HepG2 (cell line): Measurements from ENCODE around the gene GABBR2. TPM values are rescaled to one million over a fixed set of nuclear protein-coding genes. Genes with fewer than 3 reads are reported as not detected.

Experiments used
- ATAC-seq: fragments of 200-7000 bp; cut with Tn5 transposase; 3 replicates; pipeline ENCODE4 v1.9.1; 2020; ENCODE audit warnings: mild to moderate bottlenecking, moderate library complexity
- BruUV-seq: library from RNA; stranded (reverse); fragments of 400-500 nt; replicated peaks from 2 replicates; lab custom pipeline; 2021; lab: Mats Ljungman, UMichigan
- CTCF ChIA-PET: fragments of 300-600 bp; formaldehyde crosslinking; extraction: SDS; loops from one replicate; lab custom pipeline; 2021; ENCODE audit warnings: low total read pairs, inconsistent platforms, low intra/inter-chr PET ratio; lab: Yijun Ruan, JAX
- POLR2A ChIA-PET: fragments of 350-600 bp; sonication (Branson Sonifier 250); formaldehyde crosslinking; loops from one replicate; lab custom pipeline; 2020; ENCODE audit warnings: antibody characterized with exemption, inconsistent platforms; lab: Yijun Ruan, JAX
- DNase-seq: peaks from one replicate; pipeline ENCODE4 v3.0.0-alpha.2; 2015; ENCODE audit warnings: low spot score
- FAIRE-seq: peaks from 3 replicates; lab custom pipeline; 2011; peaks lifted over from hg19 to GRCh38; lab: Jason Lieb, UNC
- H2AFZ ChIP-seq: one replicate; pipeline ENCODE4 v1.6.1; 2011; ENCODE audit warnings: low read length, inconsistent platforms
- H3K27ac ChIP-seq: fragments of 300-600 bp; 3 replicates; pipeline ENCODE4 v1.8.0; 2011; ENCODE audit warnings: mixed run types, mild to moderate bottlenecking, mixed read lengths, low read length, inconsistent platforms; ENCODE audit not compliant: insufficient read depth; ENCODE audit errors: extremely low read length
- H3K27me3 ChIP-seq, 2 experiments: fragments of 200-600 bp in 1 of 2; 2 replicates in 1 of 2; 3 replicates in 1 of 2; pipeline versions ENCODE4 v1.6.0 to v1.8.0; 2011; ENCODE audit warnings: low read length in 2 of 2, mild to moderate bottlenecking in 2 of 2, moderate library complexity in 2 of 2, inconsistent platforms in 1 of 2; ENCODE audit not compliant: insufficient read depth in 2 of 2, control insufficient read depth in 1 of 2
- H3K36me3 ChIP-seq, 2 experiments: fragments of 200-600 bp in 1 of 2; replicated peaks in 1 of 2; 2 replicates in 1 of 2; 3 replicates in 1 of 2; pipeline versions ENCODE4 v1.5.1 to v1.8.0; 2011; ENCODE audit warnings: low read length in 2 of 2, inconsistent platforms in 1 of 2; ENCODE audit not compliant: insufficient read depth in 2 of 2, control insufficient read depth in 1 of 2
- H3K4me1 ChIP-seq: 2 replicates; pipeline ENCODE4 v1.5.1; 2012; ENCODE audit warnings: low read length, inconsistent platforms; ENCODE audit not compliant: insufficient read depth
- H3K4me2 ChIP-seq: 2 replicates; pipeline ENCODE4 v1.6.0; 2011; ENCODE audit warnings: low read depth, low read length, inconsistent platforms
- H3K4me3 ChIP-seq, 3 experiments: fragments of 200-600 bp in 1 of 3; sonication (generic), shearing (Covaris generic) in 1 of 3; replicated peaks in 1 of 3; 2 replicates each; pipeline ENCODE4 v1.5.1; 2011 to 2016; ENCODE audit warnings: low read length in 3 of 3, inconsistent platforms in 2 of 3, low read depth in 2 of 3, mild to moderate bottlenecking in 2 of 3, control low read depth in 1 of 3, mixed read lengths in 1 of 3; ENCODE audit not compliant: insufficient read depth in 1 of 3
- H3K79me2 ChIP-seq: one replicate; pipeline ENCODE4 v1.6.1; 2011; ENCODE audit warnings: low read length, inconsistent platforms; ENCODE audit not compliant: insufficient read depth
- H3K9ac ChIP-seq: 2 replicates; pipeline ENCODE4 v1.6.0; 2011; ENCODE audit warnings: mild to moderate bottlenecking, low read depth, low read length, inconsistent platforms; ENCODE audit not compliant: insufficient read depth
- H3K9me3 ChIP-seq: 2 replicates; pipeline ENCODE4 v1.5.1; 2012; ENCODE audit warnings: mild to moderate bottlenecking, low read length
- H4K20me1 ChIP-seq: 2 replicates; pipeline ENCODE4 v1.6.0; 2011; ENCODE audit warnings: inconsistent platforms, mild to moderate bottlenecking, low read length, moderate library complexity; ENCODE audit not compliant: insufficient read depth
- HDAC6 ChIP-seq: fragments of 200-600 bp; sonication (generic); IDR thresholded peaks from 2 replicates; pipeline ENCODE4 v1.7.0; 2017; ENCODE audit warnings: mild to moderate bottlenecking, antibody characterized with exemption, low read length, low read depth
- HNRNPLL ChIP-seq: fragments of 200-400 bp; formaldehyde crosslinking; IDR thresholded peaks from 2 replicates; pipeline ENCODE4 v1.6.1; 2017; ENCODE audit warnings: mild to moderate bottlenecking, low read depth, low read length; ENCODE audit not compliant: poor library complexity, severe bottlenecking
- IKZF4 ChIP-seq: sonication (generic); formaldehyde crosslinking; IDR thresholded peaks from 2 replicates; pipeline ENCODE4 v1.5.1; 2020; ENCODE audit warnings: borderline replicate concordance, mild to moderate bottlenecking, low read depth, missing genetic modification reagents; ENCODE audit errors: not compliant biosample characterization
- KDM3A ChIP-seq: IDR thresholded peaks from 2 replicates; pipeline ENCODE4 v1.6.1; 2018; ENCODE audit warnings: low read depth, missing compliant biosample characterization
- ZNF383 ChIP-seq: sonication (generic); formaldehyde crosslinking; IDR thresholded peaks from 2 replicates; pipeline ENCODE4 v1.4.0; 2020; ENCODE audit warnings: missing genetic modification reagents, mild to moderate bottlenecking, borderline replicate concordance
- ZNF660 ChIP-seq: sonication (generic); formaldehyde crosslinking; IDR thresholded peaks from 2 replicates; pipeline ENCODE4 v1.5.1; 2020; ENCODE audit warnings: mild to moderate bottlenecking, low read depth, missing genetic modification reagents, borderline replicate concordance
- ZNF674 ChIP-seq: sonication (generic); formaldehyde crosslinking; IDR thresholded peaks from 2 replicates; pipeline ENCODE4 v1.5.0; 2020; ENCODE audit warnings: low read depth, mild to moderate bottlenecking, missing genetic modification reagents
- ZNF678 ChIP-seq: sonication (generic); formaldehyde crosslinking; IDR thresholded peaks from 2 replicates; pipeline ENCODE4 v1.4.0; 2020; ENCODE audit warnings: mild to moderate bottlenecking, missing genetic modification reagents
- ZNF720 ChIP-seq: sonication (generic); formaldehyde crosslinking; IDR thresholded peaks from 2 replicates; pipeline ENCODE4 v1.4.0; 2020; ENCODE audit warnings: missing genetic modification reagents
- ZNF850 ChIP-seq: sonication (generic); formaldehyde crosslinking; conservative IDR thresholded peaks from 2 replicates; pipeline ENCODE4 v1.9.0; 2021; ENCODE audit warnings: mild to moderate bottlenecking, missing genetic modification reagents
- WGBS: methylation state at CpG from one replicate; pipeline ENCODE4 v1.1.6; 2017; ENCODE audit warnings: low lambda C conversion rate; 5-methylcytosine and 5-hydroxymethylcytosine counted together
- in situ Hi-C: cut with HindIII; loops from 2 replicates; pipeline ENCODE4 v1.10.0; 2017; ENCODE audit warnings: low pct_unique_long_range_greater_than_20kb; ENCODE audit not compliant: extremely low pct_ligation_motif_present
- intact Hi-C: fragments of 100-400 bp; cut with micrococcal nuclease; formaldehyde crosslinking; loops from one replicate; pipeline ENCODE4 v1.10.0; 2022; ENCODE audit not compliant: unreplicated experiment
- polyA plus RNA-seq, 8 experiments: library from polyadenylated mRNA; depleted of rRNA in 3 of 8; stranded (reverse) in 7 of 8; unstranded in 1 of 8; fragments of >200 nt; fragmentation: Illumina TruSeq in 4 of 8; extraction: Trizol in 4 of 8; gene quantifications; 2 replicates each; pipeline versions ENCODE4 v1.2.1 to v1.2.3, GENCODE V29; 2011 to 2016; ENCODE audit warnings: low read depth in 4 of 8, missing spikeins in 1 of 8, mixed read lengths in 1 of 8; ENCODE audit not compliant: insufficient read depth in 1 of 8
- total RNA-seq, 5 experiments: library from RNA; depleted of rRNA; stranded (reverse); fragments of >200 nt; fragmentation: Illumina TruSeq; extraction: Trizol; gene quantifications; 2 replicates each; pipeline ENCODE4 v1.2.3, GENCODE V29; 2016; ENCODE audit warnings: low read depth in 1 of 5

GABBR2 gene
- total and polyA plus RNA-seq, 2 of the 13 experiments (the other 11 are each of a cell fraction or from before 2014, with no cell fraction given), result 0.02 TPM; not detected in 1

- Histone ChIP-seq H4K20me1 (no peaks in the 10 kb centered on the region), H3K79me2 (no peaks in the 10 kb centered on the region), H3K36me3 (no peaks in the 10 kb centered on the region), H2AFZ (no peak overlapping the region), H3K4me1 (no peaks in the 10 kb centered on the region), H3K9ac (no peak overlapping the region), H3K27me3 (peaks cover 1 to 5% of the 10 kb centered on the region in 2 experiments; a peak in 2 of 5 replicates), H3K9me3 (no peaks in the 10 kb centered on the region), H3K27ac (no peak overlapping the region), H3K4me3 (no peak overlapping the region), H3K4me2 (no peak overlapping the region)
- no TSS peak for BruUV-seq
- CTCF ChIA-PET, result no interaction called here
- FAIRE-seq (no peak), ATAC-seq (no peak), DNase-seq (no peak)
- POLR2A ChIA-PET, result no interaction called here
- in situ Hi-C loops, result no loop called here
- intact Hi-C loops, result no loop called here
- TF ChIP-seq ZNF674 (CRISPR knock-in tag) (no peak), ZNF678 (CRISPR knock-in tag) (no peak), ZNF720 (CRISPR knock-in tag) (no peak), ZNF660 (CRISPR knock-in tag) (no peak)
- 27% methylated on average over 4 of the region's 4 CpGs for WGBS
These were observed 364.2 kb downstream of the GABBR2 start for GRCh38 chr9:98344581-98344980.

DNA sequence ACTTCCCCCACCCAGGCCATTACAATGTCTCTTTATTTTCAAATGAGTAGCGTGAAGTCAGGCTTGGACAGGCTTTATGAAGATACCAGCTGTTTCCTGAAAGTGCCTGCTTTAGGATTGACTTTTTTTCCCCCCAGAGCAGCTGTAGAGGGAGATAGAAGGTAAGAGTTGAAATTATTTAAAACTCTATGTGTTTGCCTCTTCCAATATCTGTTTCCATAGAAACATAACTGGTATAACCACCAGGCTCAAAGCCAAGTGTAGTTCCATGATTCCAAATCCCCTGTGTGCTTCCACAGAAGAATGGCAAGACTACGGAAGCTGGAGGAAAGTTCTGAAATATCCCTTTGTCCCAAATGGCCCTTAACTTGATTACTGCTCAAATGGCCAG lies 365.9 kb downstream of the GABBR2 start:
- FAIRE-seq (no peak), DNase-seq (no peak), ATAC-seq (no peak)
- no peak overlapping the region for H2AFZ ChIP-seq
- intact Hi-C loops, result no loop called here
- TF ChIP-seq HNRNPLL (no peak), HDAC6 (no peak), KDM3A (CRISPR knock-in tag) (no peak), IKZF4 (CRISPR knock-in tag) (no peak), ZNF850 (no peak), ZNF383 (no peak)
- H3K27me3 ChIP-seq, result peaks cover 1 to 5% of the 10 kb centered on the region in 2 experiments; a peak in 2 of 5 replicates
- no peaks in the 10 kb centered on the region for H4K20me1 ChIP-seq
- H3K4me2 ChIP-seq, result no peak overlapping the region
- H3K4me1 ChIP-seq, result no peaks in the 10 kb centered on the region
- no peaks in the 10 kb centered on the region for H3K79me2 ChIP-seq
- 27% methylated on average over 2 of the region's 2 CpGs for WGBS
- H3K27ac ChIP-seq, result no peak overlapping the region
- H3K4me3 ChIP-seq, result no peak overlapping the region
- H3K36me3 ChIP-seq, result no peaks in the 10 kb centered on the region
- CTCF ChIA-PET, result no interaction called here
- no TSS peak for BruUV-seq
- no peak overlapping the region for H3K9ac ChIP-seq
- no peaks in the 10 kb centered on the region for H3K9me3 ChIP-seq
- POLR2A ChIA-PET, result no interaction called here
- in situ Hi-C loops, result no loop called here
